ENCODE measurements around the gene MRGPRF.

Gene MRGPRF, protein sequence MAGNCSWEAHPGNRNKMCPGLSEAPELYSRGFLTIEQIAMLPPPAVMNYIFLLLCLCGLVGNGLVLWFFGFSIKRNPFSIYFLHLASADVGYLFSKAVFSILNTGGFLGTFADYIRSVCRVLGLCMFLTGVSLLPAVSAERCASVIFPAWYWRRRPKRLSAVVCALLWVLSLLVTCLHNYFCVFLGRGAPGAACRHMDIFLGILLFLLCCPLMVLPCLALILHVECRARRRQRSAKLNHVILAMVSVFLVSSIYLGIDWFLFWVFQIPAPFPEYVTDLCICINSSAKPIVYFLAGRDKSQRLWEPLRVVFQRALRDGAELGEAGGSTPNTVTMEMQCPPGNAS

DNA sequence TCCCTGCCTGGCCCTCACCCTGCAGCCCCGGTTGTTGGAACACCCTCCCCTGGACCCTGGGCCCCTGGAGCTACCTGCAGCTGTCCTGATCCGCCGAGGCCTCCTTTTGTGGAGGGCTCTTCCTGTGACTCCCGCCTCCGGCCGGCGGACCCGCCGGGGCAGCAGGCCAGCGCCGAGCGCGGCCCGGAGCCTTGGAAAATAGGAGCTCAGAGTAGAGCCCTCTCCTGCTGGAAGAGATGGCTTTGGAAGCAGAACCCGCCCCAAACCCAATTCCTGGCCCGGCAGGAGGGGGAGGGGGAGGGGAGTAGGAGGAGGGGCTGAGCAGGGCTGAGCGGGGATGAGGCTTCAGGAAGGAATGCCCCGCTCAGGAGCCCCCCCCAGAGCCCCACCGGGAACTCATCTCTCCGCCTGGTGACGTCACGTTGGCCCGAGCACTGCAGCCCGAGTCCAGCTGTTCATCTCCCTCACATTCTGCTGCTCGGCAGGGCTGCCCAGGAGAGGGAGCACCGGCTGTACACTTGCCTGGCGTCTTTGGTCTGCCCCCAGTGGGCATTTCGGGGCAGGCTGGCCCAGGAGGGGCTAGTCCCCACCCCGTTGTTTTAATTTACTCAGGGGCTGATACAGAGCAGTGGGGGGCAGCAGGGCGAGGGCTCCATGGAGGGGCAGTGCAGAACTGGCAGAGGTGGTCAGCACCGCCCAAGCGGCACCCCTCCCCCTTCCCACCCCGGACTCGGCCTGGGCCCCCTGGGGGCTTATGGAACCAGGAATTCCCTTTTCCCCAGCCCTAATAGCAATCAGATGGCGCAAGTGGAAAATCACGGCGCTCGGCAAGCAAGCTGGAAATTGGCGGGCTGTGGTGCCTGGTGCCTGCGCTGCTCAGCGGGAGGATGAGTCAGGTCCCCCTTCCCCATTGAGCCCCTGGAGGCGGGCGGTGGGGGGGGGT, at the start of gene MRGPRF:
Gene MRGPRF (minus strand): TSS at position 238 of the 943 bp plus-strand sequence. CDS start 3,345 bp downstream, outside the sequence.
- TF ChIP-seq CTCF (IDR thresholded peaks at IDR 0.05; ENCODE audit: insufficient read depth, low read depth, low read length, missing control alignments): no peak
- DNase-seq (ENCODE audit: low read depth): no peak
- no peak within 1 kb of the TSS for H3K4me3 ChIP-seq (ENCODE audit: low read depth, low read length)

- no peak for DNase-seq (ENCODE audit: low read depth)
- no peak for TF ChIP-seq CTCF (IDR thresholded peaks at IDR 0.05; ENCODE audit: insufficient read depth, low read depth, low read length, missing control alignments)
- H3K4me3 ChIP-seq (ENCODE audit: low read depth, low read length): no peak overlapping the region
Measured at GRCh38 chr11:69062169-69062855, 49.3 kb upstream of the MRGPRF start.

DNA sequence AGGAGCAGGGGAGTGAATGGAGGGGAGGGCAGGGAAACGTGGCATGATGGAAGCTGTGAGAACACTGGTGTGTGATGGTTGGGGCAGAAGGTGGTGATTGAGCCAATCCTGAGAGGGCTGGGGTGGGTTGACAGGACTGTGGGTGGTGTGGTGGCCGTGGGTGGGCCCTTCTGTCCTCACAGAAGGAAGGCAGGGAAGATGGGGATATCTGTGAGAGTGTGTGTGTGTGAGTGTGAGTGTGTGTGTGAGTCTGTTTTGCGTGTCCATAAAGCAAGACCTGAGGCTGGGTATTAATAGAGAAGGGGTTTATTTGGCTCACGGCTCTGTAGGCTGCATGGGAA, 48.6 kb upstream of the MRGPRF start:
- no peak for TF ChIP-seq CTCF (IDR thresholded peaks at IDR 0.05; ENCODE audit: insufficient read depth, low read depth, low read length, missing control alignments)
- no peak overlapping the region for H3K4me3 ChIP-seq (ENCODE audit: low read depth, low read length)
- no peak for DNase-seq (ENCODE audit: low read depth)

DNA sequence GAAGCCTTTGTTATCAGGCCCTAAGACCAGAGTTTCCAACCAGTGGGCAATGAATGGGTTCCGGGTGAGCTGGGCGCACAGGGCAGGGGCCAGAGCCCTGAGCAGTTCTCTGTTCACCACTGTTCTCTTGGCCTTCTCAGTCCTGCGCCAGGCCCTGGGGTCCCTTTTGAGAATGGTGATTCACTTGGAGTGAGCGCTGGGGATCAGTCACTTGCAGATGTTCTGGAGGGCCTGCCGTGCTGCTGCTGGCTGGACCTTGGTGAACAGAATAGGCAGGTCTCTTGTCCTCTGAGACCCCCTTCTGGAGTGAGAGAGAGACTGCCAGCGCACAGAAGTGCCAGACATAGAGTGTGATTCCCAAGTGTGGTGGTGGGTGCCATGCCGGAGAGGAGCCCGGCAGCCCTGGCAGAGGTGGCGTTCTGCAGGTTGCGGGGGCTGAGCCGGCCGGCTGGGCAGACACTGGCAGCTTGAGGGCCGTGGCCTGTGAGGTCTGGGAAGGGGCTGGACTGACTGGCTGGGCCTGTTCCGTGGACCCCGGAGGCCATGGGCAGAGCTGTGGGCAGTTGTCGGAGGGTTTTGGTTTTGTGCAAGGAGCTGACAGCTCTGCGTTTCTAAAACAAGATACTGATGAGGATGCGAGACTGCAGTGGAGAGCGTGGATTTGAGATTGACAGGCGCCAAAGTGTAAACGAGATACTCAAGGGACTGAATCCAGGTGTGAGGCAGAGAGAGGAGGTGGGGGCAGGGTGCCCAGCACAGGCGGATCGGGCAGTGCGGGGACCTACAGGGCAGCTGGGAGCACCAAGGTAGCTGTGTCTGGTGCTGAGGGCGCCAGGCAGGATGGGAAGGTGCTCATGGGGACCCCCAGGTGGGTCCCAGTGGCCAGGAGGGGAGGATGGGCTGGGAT, 48.0 kb upstream of the MRGPRF start:
- no peak overlapping the region for H3K4me3 ChIP-seq (ENCODE audit: low read depth, low read length)
- no peak for DNase-seq (ENCODE audit: low read depth)
- no peak for TF ChIP-seq CTCF (IDR thresholded peaks at IDR 0.05; ENCODE audit: insufficient read depth, low read depth, low read length, missing control alignments)

- no peak for TF ChIP-seq CTCF (IDR thresholded peaks at IDR 0.05; ENCODE audit: insufficient read depth, low read depth, low read length, missing control alignments)
- DNase-seq (ENCODE audit: low read depth): no peak
- no peak overlapping the region for H3K4me3 ChIP-seq (ENCODE audit: low read depth, low read length)
Measured at GRCh38 chr11:69059985-69060384, 46.9 kb upstream of the MRGPRF start.

DNA sequence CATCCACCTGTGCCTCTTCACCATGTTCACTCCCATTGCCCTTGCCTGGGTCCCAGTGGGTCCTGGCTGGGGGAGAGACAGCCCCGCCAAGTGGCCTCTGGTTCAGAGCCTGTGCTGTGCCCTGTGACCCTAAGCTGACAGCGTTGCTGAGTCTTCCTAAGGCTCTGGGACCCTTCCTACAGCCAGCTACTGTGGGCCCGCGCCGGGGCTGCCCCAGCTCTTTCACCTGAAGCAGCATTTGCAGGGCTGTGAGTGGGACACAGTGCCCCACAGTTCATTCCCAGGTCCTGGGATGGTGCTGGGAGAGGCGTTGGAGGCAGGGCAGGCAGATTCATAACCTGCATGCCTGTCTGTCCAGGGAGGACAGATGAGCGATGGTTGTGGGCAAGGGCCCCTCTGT, 46.4 kb upstream of the MRGPRF start:
- H3K4me3 ChIP-seq (ENCODE audit: low read depth, low read length): no peak overlapping the region
- no peak for DNase-seq (ENCODE audit: low read depth)
- TF ChIP-seq CTCF (IDR thresholded peaks at IDR 0.05; ENCODE audit: insufficient read depth, low read depth, low read length, missing control alignments): no peak

Data from GM12865 (cell line).